PFSK-1 (cell line): Measurements from ENCODE around the gene NFIB.

Experiments
- FOXP2 ChIP-seq: optimal IDR thresholded peaks from 2 replicates; pipeline ENCODE3; 2011; ENCODE audit warnings: borderline replicate concordance, control low read depth, inconsistent platforms; ENCODE audit not compliant: insufficient read depth; ENCODE audit errors: extremely low read length, extremely low read depth
- POLR2AphosphoS5 ChIP-seq: IDR thresholded peaks from 2 replicates; pipeline ENCODE4 v1.6.1; 2012; ENCODE audit warnings: low read depth, mild to moderate bottlenecking, control low read depth, low read length, moderate library complexity
- REST ChIP-seq, 2 experiments: IDR thresholded peaks; 2 replicates each; pipeline versions ENCODE4 v1.6.1 to v1.8.0; 2011 to 2012; ENCODE audit warnings: low read depth in 2 of 2, low read length in 2 of 2, control low read depth in 1 of 2, inconsistent platforms in 1 of 2, mild to moderate bottlenecking in 1 of 2, moderate library complexity in 1 of 2; ENCODE audit not compliant: insufficient read depth in 1 of 2
- SIN3A ChIP-seq: IDR thresholded peaks from 2 replicates; pipeline ENCODE4 v1.6.1; 2012; ENCODE audit warnings: mild to moderate bottlenecking, low read length, moderate library complexity, borderline replicate concordance; ENCODE audit not compliant: insufficient read depth
- TAF1 ChIP-seq: IDR thresholded peaks from 2 replicates; pipeline ENCODE4 v1.6.1; 2012; ENCODE audit warnings: low read length, control low read depth, borderline replicate concordance; ENCODE audit not compliant: insufficient read depth

GRCh38 chr9:14303100-14303499 is 10.8 kb downstream of the NFIB start:
- TF ChIP-seq SIN3A (no peak), POLR2AphosphoS5 (no peak), TAF1 (no peak), REST (IDR thresholded peaks at IDR 0.05; ENCODE audit: insufficient read depth in 1 of 2, low read depth in 2 of 2, low read length in 2 of 2) (no peak), FOXP2 (no peak)
